Testis (tissue), 2 donors: ENCODE measurements around the gene YDJC.

Experiments
- CTCF ChIP-seq, 3 experiments: fragments of 450-650 bp in 2 of 3; fragments of 200-600 bp in 1 of 3; sonication (generic) in 1 of 3; IDR thresholded peaks; one replicate each; pipeline ENCODE4 v1.5.1; 2016 to 2019; ENCODE audit warnings: antibody characterized with exemption in 3 of 3, mild to moderate bottlenecking in 2 of 3, moderate library complexity in 1 of 3
- POLR2A ChIP-seq: fragments of 450-650 bp; IDR thresholded peaks from one replicate; pipeline ENCODE4 v1.6.1; 2017; ENCODE audit warnings: antibody characterized with exemption, mild to moderate bottlenecking, moderate library complexity

- no peak for TF ChIP-seq CTCF (IDR thresholded peaks at IDR 0.05)
- TF ChIP-seq POLR2A = no peak
Observed at GRCh38 chr22:21587803-21588611, 41.8 kb downstream of the YDJC start.
